ENCODE measurements around the gene KLK2.

The KLK2 gene

GRCh38 chr19:50869479-50869878 lies 3.8 kb upstream of the KLK2 start:
- Mint-ChIP-seq H3K27ac (no peak overlapping the region), H3K4me3 (no peak overlapping the region), H3K27me3 (peaks cover 43% of the 10 kb centered on the region), H3K36me3 (ENCODE audit: low read depth) (no peaks in the 10 kb centered on the region), H3K4me1 (no peaks in the 10 kb centered on the region), H3K9me3 (no peaks in the 10 kb centered on the region)
- no peak for ATAC-seq
- DNase-seq: no peak

DNA sequence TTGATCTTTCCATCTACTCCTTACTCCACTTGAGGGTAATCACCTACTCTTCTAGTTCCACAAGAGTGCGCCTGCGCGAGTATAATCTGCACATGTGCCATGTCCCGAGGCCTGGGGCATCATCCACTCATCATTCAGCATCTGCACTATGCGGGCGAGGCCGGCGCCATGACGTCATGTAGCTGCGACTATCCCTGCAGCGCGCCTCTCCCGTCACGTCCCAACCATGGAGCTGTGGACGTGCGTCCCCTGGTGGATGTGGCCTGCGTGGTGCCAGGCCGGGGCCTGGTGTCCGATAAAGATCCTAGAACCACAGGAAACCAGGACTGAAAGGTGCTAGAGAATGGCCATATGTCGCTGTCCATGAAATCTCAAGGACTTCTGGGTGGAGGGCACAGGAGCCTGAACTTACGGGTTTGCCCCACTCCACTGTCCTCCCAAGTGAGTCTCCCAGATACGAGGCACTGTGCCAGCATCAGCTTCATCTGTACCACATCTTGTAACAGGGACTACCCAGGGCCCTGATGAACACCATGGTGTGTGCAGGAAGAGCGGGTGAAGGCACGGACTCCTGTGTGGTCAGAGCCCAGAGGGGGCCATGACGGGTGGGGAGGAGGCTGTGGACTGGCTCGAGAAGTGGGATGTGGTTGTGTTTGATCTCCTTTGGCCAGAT lies 2.7 kb upstream of the KLK2 start:
- Mint-ChIP-seq H3K4me1 (no peaks in the 10 kb centered on the region), H3K36me3 (ENCODE audit: low read depth) (no peaks in the 10 kb centered on the region), H3K27me3 (peaks cover 39% of the 10 kb centered on the region), H3K4me3 (no peak overlapping the region), H3K27ac (no peak overlapping the region), H3K9me3 (no peaks in the 10 kb centered on the region)
- ATAC-seq (peak; percentile 57), DNase-seq (peak; percentile 14)

DNA sequence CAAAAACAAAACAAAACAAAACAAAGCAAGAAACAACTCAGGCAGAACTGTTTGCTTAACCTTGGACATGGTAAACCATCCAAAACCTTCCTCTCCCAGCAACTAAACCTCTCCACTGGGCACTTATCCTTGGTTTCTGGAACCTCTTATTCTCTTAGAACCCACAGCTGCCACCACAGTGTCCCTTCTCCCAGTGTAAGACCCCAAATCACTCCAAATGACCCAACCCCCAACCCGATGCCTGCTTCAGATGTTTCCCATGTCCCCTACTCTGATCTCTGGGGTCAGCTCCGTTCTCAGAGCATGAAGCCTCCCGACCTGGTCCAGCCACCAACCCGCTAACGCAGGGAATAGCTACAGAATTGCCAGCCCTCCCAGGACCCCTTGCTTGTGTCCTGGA lies 972 bp downstream of the KLK2 start:
- ATAC-seq (no peak), DNase-seq (no peak)
- H3K27me3 Mint-ChIP-seq: peaks cover 32% of the 10 kb centered on the region

DNA sequence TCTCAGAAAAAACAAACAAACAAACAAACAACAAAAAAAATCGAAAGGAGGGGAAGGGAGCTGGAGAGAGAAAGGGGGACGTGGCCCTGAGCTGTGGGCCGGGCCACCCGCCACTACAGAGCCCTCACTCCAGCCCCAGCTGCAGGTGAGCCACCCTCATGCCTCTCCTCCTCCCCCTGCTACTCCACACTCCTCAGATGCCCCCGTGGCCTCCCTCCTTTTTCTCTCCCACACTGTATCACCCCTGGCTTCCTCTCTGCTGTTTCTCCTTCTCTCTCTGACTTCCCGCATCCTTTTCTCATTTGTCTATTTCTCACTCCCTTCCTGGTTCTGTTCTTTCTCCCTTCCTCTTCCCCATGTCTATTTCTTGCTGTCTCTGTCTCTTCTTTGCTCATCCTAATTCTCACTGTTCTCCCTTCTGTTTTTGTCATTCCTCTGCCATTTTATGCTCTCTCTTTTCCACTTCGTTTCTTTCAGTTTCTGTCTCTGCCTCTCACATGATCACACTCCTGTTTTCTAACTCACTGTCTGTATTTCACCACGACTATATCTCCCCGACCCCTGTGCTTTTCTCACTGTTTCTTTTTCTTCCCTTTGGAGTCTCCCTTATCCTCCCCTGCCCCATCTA lies 2.7 kb downstream of the KLK2 start:
- Mint-ChIP-seq H3K36me3 (ENCODE audit: low read depth) (no peaks in the 10 kb centered on the region), H3K4me3 (no peak overlapping the region), H3K4me1 (no peaks in the 10 kb centered on the region), H3K27me3 (peaks cover 30% of the 10 kb centered on the region), H3K9me3 (no peaks in the 10 kb centered on the region), H3K27ac (no peak overlapping the region)
- ATAC-seq: no peak
- no peak for DNase-seq

More for the DNA sequence above, 972 bp downstream of the KLK2 start:
- Mint-ChIP-seq H3K27ac (no peak overlapping the region), H3K9me3 (no peaks in the 10 kb centered on the region), H3K4me1 (no peaks in the 10 kb centered on the region), H3K36me3 (ENCODE audit: low read depth) (no peaks in the 10 kb centered on the region), H3K4me3 (no peak overlapping the region)

GRCh38 chr19:50876456-50876855 lies 3.2 kb downstream of the KLK2 start:
- H3K4me1 Mint-ChIP-seq: no peaks in the 10 kb centered on the region
- H3K9me3 Mint-ChIP-seq: no peaks in the 10 kb centered on the region
- no peak for ATAC-seq
- no peak overlapping the region for H3K27ac Mint-ChIP-seq
- H3K4me3 Mint-ChIP-seq: no peak overlapping the region
- H3K27me3 Mint-ChIP-seq: peaks cover 27% of the 10 kb centered on the region
- H3K36me3 Mint-ChIP-seq (ENCODE audit: low read depth): no peaks in the 10 kb centered on the region
- no peak for DNase-seq

DNA sequence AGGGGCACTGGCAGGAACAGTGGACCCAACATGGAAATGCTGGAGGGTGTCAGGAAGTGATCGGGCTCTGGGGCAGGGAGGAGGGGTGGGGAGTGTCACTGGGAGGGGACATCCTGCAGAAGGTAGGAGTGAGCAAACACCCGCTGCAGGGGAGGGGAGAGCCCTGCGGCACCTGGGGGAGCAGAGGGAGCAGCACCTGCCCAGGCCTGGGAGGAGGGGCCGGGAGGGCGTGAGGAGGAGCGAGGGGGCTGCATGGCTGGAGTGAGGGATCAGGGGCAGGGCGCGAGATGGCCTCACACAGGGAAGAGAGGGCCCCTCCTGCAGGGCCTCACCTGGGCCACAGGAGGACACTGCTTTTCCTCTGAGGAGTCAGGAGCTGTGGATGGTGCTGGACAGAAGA lies 4.1 kb downstream of the KLK2 start:
- Mint-ChIP-seq H3K36me3 (ENCODE audit: low read depth) (no peaks in the 10 kb centered on the region), H3K4me1 (no peaks in the 10 kb centered on the region)
- DNase-seq: no peak

GRCh38 chr19:50878851-50879250 lies 5.6 kb downstream of the KLK2 start:
- no peak overlapping the region for H3K27ac Mint-ChIP-seq
- no peaks in the 10 kb centered on the region for H3K36me3 Mint-ChIP-seq (ENCODE audit: low read depth)
- no peak overlapping the region for H3K4me3 Mint-ChIP-seq
- peaks cover 16% of the 10 kb centered on the region for H3K27me3 Mint-ChIP-seq
- no peaks in the 10 kb centered on the region for H3K4me1 Mint-ChIP-seq
- no peaks in the 10 kb centered on the region for H3K9me3 Mint-ChIP-seq
- DNase-seq (no peak), ATAC-seq (no peak)

More for the DNA sequence above, 4.1 kb downstream of the KLK2 start:
- H3K4me3 Mint-ChIP-seq: no peak overlapping the region
- H3K9me3 Mint-ChIP-seq: no peaks in the 10 kb centered on the region
- H3K27ac Mint-ChIP-seq: no peak overlapping the region
- no peak for ATAC-seq
- peaks cover 23% of the 10 kb centered on the region for H3K27me3 Mint-ChIP-seq

DNA sequence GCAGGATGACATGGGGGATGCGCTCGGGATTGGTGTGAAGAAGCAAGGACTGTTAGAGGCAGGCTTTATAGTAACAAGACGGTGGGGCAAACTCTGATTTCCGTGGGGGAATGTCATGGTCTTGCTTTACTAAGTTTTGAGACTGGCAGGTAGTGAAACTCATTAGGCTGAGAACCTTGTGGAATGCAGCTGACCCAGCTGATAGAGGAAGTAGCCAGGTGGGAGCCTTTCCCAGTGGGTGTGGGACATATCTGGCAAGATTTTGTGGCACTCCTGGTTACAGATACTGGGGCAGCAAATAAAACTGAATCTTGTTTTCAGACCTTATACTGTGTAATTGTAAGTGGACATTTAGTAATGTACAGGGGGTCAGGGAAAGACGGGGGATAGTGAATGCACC lies 7.0 kb downstream of the KLK2 start:
- no peaks in the 10 kb centered on the region for H3K36me3 Mint-ChIP-seq (ENCODE audit: low read depth)
- ATAC-seq: no peak
- no peaks in the 10 kb centered on the region for H3K9me3 Mint-ChIP-seq
- H3K27me3 Mint-ChIP-seq: peaks cover 17% of the 10 kb centered on the region
- DNase-seq: no peak
- no peak overlapping the region for H3K4me3 Mint-ChIP-seq
- H3K4me1 Mint-ChIP-seq: no peaks in the 10 kb centered on the region
- no peak overlapping the region for H3K27ac Mint-ChIP-seq

DNA sequence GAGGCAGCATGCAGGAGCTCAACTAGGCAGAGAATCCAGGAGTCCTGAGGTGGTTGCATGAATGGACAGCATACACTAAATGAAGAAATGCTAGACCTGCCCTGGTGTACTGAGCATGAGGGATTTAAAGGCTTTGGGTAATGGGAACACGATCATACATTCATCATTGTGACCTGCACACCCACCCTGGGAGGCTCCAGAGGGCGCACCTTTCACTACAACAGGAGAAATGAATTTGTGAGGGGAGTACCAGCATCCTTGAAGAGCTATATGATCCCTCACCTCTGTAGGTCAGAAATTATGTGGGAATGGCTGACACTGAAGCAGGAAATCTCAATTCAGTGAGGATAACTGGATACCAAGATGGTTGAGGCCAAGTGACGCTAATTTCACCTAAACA lies 8.9 kb downstream of the KLK2 start:
- Mint-ChIP-seq H3K4me1 (no peaks in the 10 kb centered on the region), H3K4me3 (no peak overlapping the region), H3K27me3 (peaks cover 24% of the 10 kb centered on the region), H3K9me3 (no peaks in the 10 kb centered on the region), H3K36me3 (ENCODE audit: low read depth) (no peaks in the 10 kb centered on the region), H3K27ac (no peak overlapping the region)
- no peak for ATAC-seq
- DNase-seq: no peak

DNA sequence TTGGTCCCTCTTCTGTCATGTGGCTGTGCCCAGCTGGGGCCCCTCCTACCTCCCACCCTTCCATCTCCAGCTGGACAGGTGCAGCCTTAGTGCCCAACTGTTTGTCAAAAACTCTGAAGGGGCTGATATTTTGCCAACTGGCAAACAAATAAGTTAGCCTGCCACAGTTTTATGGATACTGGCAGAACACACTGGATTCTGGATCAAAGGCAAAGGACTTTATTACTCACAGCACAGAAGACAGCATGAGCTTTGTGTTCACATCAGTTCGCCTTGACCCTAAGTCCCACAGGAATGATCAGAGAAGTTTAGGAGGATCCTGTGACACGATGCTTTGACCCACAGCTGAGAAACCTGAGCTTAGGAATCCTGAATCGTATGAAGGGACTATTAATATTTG lies 16.4 kb downstream of the KLK2 start:
- Mint-ChIP-seq H3K9me3 (no peaks in the 10 kb centered on the region), H3K4me3 (no peak overlapping the region), H3K4me1 (no peaks in the 10 kb centered on the region), H3K27ac (no peak overlapping the region), H3K36me3 (ENCODE audit: low read depth) (no peaks in the 10 kb centered on the region), H3K27me3 (peaks cover 35% of the 10 kb centered on the region)
- ATAC-seq: no peak
- DNase-seq: no peak

DNA sequence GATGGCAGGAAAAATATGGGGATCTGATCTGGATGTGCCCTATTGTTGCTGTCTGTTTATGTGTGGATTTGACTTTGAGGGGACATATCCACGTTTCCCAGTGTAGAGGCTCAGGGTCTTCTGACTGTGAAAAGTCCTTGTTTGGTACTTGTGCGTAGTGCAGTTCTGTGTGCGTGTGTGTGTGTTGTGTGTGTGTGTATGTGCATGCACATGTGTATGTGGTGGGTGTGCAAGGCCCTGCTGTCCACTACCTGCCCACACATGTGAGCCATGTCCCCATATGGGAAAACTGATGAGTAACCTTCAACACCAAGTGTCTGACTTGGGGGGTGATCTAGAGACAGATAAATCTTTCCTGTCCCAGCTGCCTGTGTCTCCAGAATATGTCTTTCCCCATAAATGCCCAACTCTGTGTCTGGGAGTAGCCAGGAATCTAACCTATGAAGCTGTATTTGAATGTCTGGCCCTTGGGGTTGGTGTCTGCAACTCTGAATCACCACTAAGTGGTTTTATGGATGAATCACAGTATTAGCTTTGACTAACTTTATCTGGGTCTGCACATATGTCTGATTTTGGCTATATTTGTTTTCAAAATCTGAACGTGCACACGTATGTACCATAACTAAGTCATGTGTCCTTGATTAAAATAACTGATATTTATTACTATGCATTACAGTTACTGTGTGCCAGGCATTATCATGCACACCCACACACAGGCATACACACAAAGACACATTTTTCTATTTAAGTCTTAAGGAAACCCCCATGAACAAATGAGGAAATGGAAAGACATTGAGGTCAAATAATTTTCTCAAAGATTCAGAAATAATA lies 17.4 kb downstream of the KLK2 start:
- Mint-ChIP-seq H3K27ac (no peak overlapping the region), H3K9me3 (no peaks in the 10 kb centered on the region), H3K36me3 (ENCODE audit: low read depth) (no peaks in the 10 kb centered on the region), H3K4me1 (no peaks in the 10 kb centered on the region), H3K4me3 (no peak overlapping the region), H3K27me3 (peaks cover 37% of the 10 kb centered on the region)
- no peak for ATAC-seq
- DNase-seq: no peak

- no peaks in the 10 kb centered on the region for H3K36me3 Mint-ChIP-seq (ENCODE audit: low read depth)
- peaks cover 32% of the 10 kb centered on the region for H3K27me3 Mint-ChIP-seq
- no peaks in the 10 kb centered on the region for H3K4me1 Mint-ChIP-seq
- DNase-seq (no peak), ATAC-seq (no peak)
- H3K27ac Mint-ChIP-seq: no peak overlapping the region
- no peaks in the 10 kb centered on the region for H3K9me3 Mint-ChIP-seq
- H3K4me3 Mint-ChIP-seq: no peak overlapping the region
Observed at GRCh38 chr19:50891253-50891625, 18.0 kb downstream of the KLK2 start.

- peaks cover 5% of the 10 kb centered on the region for H3K4me1 Mint-ChIP-seq
- H3K9me3 Mint-ChIP-seq: no peaks in the 10 kb centered on the region
- no peak for ATAC-seq
- no peak for DNase-seq
- H3K36me3 Mint-ChIP-seq (ENCODE audit: low read depth): no peaks in the 10 kb centered on the region
- H3K27ac Mint-ChIP-seq: no peak overlapping the region
- no peak overlapping the region for H3K4me3 Mint-ChIP-seq
- H3K27me3 Mint-ChIP-seq: peaks cover 30% of the 10 kb centered on the region
Observed at GRCh38 chr19:50893047-50893736, 20.0 kb downstream of the KLK2 start.

DNA sequence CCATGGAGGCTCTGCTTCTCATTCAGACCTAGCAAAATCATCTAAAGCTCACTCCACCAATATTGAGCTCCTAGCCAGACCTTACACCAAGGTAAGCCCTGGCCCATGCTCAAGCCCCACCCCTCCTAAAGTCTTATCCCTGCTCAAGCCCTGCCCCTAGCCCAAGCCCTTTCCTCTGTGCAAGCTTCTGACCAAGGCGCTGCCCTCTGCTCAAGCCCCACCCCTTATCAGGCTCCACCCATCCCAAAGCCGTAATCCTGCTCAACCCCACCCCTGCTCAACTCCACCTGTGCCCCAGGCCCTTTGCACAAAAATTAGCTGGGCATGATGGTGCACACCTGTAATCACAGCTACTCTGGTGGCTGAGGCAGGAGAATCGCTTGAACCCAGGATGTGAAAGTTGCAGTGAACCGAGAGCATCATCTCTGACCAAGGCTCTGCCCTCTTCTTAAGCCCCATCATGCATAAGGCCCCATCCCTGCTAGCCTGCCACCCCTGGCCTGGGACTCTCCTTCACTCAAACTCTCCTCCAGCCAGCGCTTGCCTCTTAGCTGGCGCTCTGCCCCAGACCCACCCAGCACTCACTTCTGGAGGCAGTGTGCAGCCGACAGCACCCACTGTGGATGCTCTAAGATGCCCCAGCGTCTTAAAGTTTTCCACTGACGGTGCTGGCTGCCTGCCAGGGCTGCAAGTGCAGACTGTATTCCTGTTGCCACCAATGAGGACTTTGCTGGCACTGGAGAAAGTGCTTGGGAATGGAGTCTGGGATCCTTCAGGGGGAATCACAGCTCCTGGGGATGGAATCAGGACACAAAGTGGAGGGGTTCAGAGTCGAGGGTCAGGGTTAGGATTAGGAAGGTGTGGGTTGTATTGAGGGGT lies 21.5 kb downstream of the KLK2 start:
- H3K27ac Mint-ChIP-seq: no peak overlapping the region
- ATAC-seq: no peak
- H3K27me3 Mint-ChIP-seq: peaks cover 28% of the 10 kb centered on the region
- peaks cover 5% of the 10 kb centered on the region for H3K4me1 Mint-ChIP-seq
- no peak overlapping the region for H3K4me3 Mint-ChIP-seq
- DNase-seq: no peak
- no peaks in the 10 kb centered on the region for H3K36me3 Mint-ChIP-seq (ENCODE audit: low read depth)
- no peaks in the 10 kb centered on the region for H3K9me3 Mint-ChIP-seq

Data from activated naive CD8-positive, alpha-beta T cell treated with anti-CD3 and anti-CD28 coated beads, Interleukin-2, amount 50 U/mL, for 24 hours (primary cell).